ENCODE data around the gene UCK1.

GRCh38 chr9:131521203-131521602 lies 9.9 kb downstream of the UCK1 start:
- TF ChIP-seq CTCF (IDR thresholded peaks at IDR 0.05; ENCODE audit: insufficient read depth, low read length) (no peak), POLR2AphosphoS5 (IDR thresholded peaks at IDR 0.05; ENCODE audit: low read depth) (no peak), GABPA (IDR thresholded peaks at IDR 0.05; ENCODE audit: low read depth) (no peak)
